Measurements from ENCODE around the gene CNOT4.

DNA sequence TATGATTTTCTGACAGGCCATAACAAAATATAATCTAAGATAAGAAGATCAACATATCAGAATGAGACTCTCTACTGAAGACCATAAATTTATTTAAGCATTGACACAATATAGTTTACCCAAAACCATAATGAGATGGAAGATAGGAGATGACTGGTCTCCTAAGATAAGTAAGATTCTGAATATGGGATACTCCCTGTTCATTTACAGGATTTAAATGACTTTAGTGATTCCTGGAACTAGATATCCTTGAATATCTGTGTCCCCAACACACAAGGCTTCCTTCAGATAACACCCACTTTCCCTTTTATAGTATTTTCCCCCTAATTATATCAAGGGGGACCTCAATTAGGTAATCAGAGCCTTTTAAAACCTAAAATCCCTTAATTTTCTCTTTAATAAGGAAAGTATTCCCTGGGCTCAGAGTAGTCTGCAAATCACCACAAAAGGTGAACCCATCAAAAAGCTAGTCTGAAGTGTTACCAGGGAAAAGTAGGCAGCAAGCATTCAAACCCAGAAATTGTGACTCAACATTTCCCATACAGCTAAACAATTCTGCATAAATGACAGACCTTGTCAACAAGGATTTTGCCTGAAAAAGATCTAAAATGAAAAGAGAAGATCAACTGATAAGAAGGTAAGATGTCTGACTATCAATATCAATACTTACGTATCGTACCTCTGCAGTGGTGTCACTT lies 99.9 kb downstream of the CNOT4 start:
- TF ChIP-seq NRL (CRISPR knock-in tag; IDR thresholded peaks at IDR 0.05; ENCODE audit: borderline replicate concordance) (no peak), ZSCAN30 (CRISPR knock-in tag; IDR thresholded peaks at IDR 0.05) (no peak), POLR2A (IDR thresholded peaks at IDR 0.05; ENCODE audit: insufficient read depth in 1 of 2, low read depth in 2 of 2, low read length in 2 of 2) (no peak)
- TF ChIP-seq, protein P1, sequence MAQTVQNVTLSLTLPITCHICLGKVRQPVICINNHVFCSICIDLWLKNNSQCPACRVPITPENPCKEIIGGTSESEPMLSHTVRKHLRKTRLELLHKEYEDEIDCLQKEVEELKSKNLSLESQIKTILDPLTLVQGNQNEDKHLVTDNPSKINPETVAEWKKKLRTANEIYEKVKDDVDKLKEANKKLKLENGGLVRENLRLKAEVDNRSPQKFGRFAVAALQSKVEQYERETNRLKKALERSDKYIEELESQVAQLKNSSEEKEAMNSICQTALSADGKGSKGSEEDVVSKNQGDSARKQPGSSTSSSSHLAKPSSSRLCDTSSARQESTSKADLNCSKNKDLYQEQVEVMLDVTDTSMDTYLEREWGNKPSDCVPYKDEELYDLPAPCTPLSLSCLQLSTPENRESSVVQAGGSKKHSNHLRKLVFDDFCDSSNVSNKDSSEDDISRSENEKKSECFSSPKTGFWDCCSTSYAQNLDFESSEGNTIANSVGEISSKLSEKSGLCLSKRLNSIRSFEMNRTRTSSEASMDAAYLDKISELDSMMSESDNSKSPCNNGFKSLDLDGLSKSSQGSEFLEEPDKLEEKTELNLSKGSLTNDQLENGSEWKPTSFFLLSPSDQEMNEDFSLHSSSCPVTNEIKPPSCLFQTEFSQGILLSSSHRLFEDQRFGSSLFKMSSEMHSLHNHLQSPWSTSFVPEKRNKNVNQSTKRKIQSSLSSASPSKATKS (CRISPR knock-in tag; IDR thresholded peaks at IDR 0.05), result no peak

All from HepG2 (cell line).